GM18861 (cell line): ENCODE results near the gene KIF16B.

Experiments
- ATAC-seq: cut with Tn5 transposase; IDR thresholded peaks from one replicate; pipeline ENCODE4 v1.9.1; 2021; ENCODE audit not compliant: unreplicated experiment

Gene KIF16B

DNA sequence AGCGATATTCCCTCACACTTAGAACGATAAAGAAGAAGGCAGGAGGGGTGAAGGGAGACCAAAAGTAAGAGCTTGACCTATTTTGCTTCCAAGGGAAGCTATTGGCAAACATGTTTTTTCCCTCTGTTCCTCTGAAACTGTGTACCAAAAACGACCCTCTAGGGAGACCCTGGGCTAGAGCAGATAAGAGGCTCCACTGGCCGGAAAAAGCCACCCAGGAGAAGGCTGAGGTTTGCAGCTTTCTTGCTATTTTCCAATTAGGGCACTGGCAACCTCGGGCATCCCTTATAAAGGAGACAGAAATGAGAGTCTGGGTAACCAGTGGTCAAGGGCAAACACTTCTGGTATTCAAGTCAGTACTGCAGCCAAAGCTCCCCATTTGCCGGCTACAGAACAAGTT is 168.0 kb downstream of the KIF16B start:
- no peak for ATAC-seq

DNA sequence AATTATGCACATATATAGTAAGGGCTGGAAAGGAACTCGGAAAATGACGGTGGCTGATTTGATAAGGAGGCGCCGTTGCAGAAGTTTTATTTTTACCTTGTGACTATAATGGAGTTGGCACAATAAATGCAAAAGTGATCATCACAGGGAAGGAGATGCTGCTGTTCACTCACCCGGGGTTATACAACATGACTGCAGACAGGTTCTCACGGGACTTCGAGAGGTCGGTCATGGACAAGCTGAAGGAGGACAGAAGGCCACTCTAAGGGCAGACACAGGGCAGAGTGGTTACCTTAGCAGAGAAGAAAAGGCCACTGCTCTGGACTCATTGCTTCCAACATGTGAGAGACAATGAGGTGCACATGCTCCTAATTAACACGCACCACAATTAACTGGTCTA is 168.6 kb downstream of the KIF16B start:
- ATAC-seq = no peak

DNA sequence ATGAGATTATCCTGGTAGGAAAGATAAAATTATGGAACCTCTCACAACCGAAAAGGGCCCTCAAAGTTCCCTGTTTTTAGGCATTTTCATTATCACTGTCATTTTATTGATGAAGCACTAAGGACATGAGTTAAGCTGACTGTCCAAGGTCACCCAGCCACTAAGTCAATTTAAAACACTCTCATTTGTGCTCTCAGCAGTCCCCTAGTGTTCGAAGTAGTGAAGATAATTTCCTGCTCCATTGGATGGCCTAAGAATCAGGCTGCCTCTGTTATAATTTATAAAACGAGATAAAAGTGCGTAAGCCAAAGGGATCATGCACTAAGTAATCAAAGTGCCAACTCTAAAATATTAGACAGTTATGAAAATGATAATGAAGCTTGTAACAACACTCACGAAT is 169.1 kb downstream of the KIF16B start:
- ATAC-seq = no peak

DNA sequence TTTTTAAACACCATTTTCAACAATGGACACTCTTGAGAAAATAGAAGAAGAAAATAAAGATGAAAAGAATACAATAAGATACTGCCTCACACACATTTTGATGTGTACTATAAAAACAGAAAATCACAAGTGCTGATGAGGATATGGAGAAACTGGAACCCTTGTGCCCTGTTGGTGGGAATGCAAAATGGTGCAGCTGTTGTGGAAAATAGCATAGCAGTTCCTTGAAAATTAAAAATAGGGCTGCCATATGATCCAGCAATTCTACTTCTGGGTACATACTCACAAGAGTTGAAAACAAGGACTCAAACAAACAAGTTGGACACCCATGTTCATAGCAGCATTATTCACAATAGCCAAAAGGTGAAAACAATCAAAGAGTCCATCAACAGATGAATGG is 173.0 kb downstream of the KIF16B start:
- no peak for ATAC-seq

DNA sequence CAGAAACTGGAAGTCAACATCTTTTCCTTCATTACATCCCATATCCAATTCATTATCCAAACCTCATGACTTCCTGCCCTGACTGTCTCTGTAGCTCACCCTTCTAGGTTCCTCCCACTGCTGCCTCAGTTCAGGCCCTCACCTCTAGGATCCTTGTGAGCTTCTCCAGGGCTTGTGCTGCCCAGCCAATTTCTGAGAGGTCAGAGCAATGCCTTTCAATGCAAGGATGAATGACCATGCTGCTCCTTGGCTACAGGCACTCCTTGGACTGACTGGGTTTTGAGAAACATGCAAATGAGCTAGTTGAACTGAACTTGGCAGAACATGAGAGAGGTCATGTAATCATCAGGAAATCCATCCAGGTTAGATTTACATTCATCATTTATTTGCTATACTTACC is 173.4 kb downstream of the KIF16B start:
- ATAC-seq = no peak

DNA sequence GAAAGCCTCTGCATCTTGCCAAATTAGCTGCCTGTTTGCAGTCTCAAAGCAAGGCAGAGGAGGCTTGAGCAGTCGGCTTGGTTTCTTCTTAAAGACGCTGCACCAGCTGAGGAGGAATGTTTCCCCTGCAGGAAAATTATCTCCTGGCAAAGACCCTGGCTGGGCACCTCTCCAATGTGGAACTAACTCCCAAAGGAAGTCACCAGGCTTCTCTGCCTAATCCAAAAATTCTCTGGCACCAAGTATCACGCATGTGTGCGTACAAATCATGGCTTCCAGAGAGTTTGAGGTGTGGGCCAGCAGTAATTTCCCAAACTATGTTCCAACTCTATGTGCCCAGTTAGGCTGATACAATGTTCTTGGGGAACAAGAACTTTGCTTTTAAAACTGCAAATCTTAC is 176.2 kb downstream of the KIF16B start:
- no peak for ATAC-seq

DNA sequence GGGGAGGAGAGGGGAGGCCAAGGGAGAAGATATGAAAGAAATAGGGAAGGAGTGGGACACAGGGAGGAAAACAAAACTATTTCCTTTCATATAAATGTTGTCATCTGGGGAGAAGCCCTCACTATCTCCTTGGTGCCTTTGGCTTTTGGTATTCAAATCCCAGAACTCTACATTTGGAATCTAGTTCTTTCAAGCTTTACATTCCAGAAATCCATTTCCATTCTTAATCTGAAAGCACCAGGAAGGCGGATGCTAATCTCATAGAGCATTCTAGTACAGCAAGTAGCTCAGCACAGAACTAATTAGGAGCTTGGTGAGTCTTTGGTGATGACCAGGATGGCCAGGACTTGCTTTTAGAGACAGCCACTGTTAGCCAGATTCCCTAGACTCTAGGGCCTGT is 177.9 kb downstream of the KIF16B start:
- ATAC-seq = no peak

DNA sequence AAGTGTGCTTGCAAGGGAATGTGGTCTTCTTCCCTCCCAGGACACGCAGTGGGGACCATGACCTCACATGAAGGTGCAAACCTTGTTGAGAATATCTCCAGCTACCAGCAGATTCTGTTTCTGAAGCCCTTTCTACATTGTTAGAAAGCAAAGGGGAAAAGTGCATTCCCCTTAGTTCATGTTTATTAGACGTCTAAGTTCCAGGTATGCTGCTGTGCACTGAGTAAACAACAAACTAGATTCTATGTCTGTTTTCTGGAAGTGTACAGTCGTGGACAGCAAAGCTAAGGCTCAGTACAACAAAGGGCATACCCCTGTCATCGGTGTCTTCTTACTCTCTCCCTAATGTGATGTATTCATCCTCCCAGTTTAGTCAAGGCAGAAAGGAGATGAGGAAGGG is 178.5 kb downstream of the KIF16B start:
- ATAC-seq = no peak

DNA sequence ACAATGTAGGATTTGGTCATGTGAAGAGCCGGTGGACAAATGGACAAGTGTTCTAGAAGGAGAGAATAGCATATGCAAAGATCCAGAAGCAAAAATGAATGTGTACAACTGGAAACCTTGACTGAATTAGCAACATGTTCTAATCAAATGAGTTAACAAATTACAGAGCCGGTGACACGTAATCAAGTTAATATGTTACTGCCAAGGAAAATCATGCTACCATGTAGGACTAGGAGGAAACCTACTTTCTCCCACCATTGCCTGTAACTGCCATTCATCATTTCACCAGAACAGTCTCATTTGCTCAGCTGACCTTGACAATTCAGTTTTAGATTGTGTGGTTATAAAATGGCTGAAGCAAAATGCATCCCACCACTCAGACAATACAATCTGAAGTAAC is 179.4 kb downstream of the KIF16B start:
- ATAC-seq = no peak

DNA sequence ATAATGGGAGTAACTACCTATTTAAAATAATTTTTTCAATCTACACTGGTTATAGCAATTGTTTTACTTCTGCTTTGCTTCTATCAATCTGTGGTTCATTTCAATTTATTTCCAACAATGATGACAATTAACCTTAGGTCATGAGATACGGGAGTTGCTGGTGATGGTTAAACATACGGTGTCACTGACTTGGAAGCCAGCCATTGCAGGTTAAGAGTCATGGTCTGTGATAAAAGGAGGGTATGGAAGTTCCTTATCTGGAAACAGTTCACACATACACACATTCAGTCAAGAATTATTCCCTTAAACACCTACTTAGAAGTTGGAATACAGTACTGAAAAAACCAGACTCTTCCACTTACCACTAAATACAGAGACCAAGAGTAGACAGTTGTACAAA is 180.0 kb downstream of the KIF16B start:
- no peak for ATAC-seq

DNA sequence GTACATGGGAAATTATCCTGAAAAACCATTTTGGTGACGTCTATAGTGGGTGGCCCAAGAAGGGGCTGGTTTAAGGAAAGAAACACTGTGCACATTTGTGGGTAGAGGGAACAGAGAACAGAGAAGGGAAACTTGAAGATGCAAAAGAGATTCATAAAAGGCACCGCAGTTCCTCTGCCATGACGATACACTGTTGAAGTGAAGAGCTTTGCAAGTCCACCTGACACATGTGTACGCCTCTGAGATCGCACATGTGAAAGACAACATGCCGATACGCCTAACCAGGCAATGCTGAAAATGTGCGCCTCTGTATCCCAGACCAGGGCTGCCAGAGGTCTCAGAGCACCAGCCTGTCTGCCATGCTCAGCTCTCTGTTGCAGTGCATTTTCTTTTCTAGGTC is 180.9 kb downstream of the KIF16B start:
- ATAC-seq = peak; percentile 95

DNA sequence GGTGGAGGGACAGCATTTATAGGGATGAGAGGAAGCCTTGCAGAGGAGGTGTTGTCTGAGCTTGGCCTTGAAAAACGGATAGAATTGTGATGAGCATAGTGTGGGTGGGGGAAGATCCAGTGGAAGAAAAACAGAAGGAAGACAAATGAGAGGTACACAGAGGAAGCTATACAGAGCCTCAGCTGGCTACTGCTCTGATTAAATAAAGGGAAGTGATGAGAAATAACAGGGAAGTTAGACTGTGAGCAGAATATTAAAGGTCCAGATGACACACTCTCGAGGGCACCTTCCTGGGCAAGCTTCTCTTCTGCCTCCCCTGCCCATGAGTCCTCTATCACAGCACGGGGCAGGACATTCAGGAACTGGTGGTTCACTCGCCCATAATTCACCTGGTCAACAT is 182.3 kb downstream of the KIF16B start:
- ATAC-seq = no peak

DNA sequence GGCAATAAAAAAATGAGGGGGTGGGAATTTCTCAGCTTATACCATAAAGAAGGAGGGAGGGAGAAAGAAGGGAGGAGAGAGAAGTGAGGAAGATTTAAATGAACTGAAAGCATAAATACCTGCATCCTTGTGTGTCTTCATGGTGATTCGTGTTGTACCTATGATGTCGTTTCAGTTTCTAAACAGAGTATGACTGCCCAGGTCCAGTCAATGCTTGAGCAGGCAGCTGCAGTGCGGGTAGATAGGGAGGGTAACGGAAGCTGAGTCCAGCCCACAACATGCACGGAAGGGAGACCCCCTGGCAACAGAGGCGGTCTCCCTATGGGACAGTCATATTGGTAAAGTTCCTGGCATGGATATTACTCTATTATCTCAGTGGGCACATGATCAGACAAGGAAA is 184.5 kb downstream of the KIF16B start:
- ATAC-seq = no peak

DNA sequence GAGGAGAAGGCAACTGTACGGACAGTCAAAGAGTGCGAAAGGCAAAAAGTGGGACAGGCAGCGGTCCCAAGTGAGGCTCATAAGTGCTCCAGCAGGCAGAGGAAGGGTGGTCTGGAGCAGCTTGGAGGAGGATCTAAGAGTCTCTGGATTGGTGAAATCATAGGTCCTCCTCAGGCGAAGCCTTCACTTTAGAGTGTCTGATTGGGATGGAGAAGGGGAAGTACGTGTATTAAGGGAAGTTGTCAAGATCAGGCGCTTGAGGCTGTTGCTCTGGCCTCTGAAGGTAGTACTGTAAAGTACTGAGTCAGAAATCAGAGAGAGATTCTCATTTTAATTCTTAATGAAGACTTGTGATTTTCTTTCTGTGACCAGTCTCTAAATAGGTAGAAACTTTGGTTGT is 185.6 kb downstream of the KIF16B start:
- no peak for ATAC-seq

DNA sequence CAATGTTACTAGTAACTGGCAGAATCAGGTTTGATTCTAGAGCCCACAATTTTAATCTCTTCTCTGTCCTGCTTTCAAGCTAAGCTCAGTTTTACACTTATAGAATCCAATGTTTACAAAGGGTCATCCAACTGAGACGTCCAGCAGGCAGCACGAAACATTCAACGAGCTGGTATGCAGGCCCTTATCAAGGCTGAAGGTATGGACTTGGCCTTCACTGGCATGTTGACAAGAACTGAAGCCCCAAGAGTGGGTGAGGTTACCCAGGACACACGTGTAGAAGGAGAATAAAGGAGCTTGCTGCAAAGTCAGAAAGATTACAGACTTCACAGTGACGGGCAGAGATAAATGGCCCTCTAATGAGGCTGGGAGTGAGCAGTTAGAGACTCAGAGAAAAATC is 187.4 kb downstream of the KIF16B start:
- no peak for ATAC-seq

DNA sequence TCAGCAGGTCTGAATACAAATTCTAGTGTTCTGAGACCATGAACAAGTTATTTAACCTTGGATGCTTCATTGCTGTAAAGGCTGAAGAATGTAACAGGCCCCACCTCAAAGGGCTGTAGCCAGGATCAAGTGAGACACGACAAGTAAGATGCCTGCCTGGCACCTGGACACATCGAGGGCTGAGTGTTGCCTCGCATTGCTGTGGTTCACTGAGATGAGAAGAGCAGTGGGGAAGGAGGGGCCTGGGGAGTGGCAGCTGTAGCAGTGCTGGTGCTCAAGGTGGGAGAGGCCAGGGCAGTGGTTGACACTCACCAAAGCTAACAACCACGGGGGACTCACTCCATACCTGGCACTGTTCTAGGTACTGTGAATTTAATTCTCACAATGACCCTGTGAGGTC is 187.8 kb downstream of the KIF16B start:
- no peak for ATAC-seq

DNA sequence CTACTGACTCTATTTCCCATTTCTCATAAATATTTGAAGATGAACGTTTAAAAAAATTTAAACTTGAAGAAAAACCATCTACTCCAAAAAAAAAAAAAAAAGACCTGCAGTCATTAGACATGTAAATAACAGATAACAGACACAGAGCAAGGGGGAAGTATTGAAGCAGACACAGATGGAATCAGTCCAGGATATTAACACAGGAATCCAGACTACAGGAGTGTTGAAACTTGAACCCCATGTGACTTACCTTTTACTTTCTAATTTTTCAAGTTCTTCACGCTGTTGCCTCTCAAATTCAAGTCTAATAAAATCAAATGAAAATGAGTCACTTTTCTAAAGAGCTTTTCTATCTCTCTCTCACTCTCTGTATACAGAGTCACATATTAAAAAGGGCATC is 191.8 kb downstream of the KIF16B start:
- ATAC-seq = no peak

DNA sequence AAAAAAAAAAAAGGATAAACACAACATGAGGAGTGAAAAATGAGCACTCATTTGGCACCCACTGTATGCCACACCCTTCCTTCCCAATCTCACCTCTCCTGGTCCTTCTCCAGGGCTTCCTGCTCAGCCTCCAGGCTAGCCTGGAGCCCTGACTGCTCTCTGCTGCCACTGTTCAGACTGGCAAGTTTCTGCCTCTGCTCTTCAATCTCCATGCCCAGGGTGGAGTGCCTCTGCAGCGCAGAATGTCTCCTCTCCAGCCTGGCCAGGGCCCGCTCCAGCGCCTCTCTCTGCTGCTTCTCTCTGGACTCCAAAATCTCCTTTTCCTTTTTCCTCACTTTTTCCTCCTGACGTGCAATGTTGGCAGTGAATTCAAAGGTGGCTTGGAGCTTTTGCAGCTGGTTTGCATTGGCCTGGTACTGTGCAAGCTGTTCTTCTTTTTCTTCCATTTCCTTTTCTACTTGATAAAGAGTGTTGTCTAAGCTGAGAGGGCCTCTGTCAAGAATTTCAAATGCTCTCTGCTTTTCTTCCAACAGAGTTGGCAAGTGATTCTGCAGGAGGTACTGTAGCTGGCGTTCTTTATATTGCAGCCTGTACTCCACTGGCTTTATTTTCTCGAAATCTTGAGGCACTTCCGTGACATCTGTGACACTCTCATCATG is 194.4 kb downstream of the KIF16B start:
- no peak for ATAC-seq

DNA sequence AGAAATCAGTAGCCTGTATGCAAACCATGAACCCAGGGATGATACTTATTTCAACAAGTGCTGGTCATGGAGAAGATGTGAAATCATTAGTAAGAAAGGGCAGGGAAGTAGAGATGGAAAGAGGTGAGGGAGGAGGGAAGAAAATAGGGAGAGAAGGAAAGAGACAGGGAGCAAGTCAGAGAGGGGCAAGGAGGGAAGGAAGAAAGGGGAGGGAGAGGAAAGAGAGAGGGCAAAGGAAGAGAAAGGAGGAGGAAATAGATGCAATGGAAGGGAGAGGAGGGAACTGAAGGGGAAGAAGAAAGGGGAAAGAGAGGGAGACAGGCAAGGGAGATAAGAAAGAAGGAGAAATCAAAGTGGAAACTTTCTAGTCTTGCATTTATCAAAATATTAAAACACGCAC is 195.1 kb downstream of the KIF16B start:
- ATAC-seq = no peak

DNA sequence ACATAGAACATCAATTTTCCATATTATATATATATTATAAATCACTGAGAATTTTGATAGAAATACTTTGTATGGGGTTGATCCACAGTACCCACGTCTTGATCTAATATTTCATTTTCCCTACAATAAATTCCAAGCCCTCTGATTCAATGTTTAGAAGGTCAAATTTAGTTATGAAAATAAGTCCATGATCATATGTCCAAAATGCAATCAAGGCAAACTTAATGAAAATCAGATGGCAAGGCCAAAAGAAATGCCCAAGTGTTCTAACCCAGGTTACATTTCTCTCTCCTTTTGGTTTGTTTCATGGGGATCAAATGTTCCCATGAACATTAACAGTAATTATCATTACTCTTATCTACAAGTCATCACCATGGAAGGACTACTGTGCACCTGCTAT is 203.8 kb downstream of the KIF16B start:
- ATAC-seq = no peak

DNA sequence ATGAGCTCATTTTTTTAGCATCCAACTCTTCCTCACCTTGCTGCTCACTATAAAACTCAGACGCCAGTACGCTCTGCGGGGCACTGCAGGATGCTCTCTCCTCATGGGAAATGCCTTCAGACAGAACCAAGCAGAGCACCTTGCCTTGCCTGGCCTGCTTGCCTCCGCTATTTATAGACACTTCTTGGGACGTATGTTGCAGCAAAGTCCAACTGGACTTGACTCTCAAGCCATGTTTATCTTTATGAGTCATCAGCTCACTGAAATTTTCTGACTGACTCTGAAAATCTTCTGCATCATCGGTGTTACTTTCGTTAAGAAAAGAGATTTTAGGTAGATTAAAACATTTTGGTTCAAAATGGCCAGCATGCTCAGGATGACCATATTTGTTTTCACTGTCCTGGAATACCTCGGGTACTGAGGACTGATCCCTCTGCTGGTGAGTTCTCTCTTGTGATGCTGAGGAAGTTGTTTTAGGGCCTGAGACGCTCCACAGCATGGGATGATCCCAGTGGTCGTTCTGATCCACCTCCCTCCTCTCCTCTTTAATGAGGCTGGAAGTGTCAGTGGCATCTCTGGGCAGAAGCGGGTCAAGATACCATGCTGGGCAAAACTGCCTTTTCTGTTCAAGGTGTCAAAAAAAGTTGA is 204.5 kb downstream of the KIF16B start:
- ATAC-seq = no peak

DNA sequence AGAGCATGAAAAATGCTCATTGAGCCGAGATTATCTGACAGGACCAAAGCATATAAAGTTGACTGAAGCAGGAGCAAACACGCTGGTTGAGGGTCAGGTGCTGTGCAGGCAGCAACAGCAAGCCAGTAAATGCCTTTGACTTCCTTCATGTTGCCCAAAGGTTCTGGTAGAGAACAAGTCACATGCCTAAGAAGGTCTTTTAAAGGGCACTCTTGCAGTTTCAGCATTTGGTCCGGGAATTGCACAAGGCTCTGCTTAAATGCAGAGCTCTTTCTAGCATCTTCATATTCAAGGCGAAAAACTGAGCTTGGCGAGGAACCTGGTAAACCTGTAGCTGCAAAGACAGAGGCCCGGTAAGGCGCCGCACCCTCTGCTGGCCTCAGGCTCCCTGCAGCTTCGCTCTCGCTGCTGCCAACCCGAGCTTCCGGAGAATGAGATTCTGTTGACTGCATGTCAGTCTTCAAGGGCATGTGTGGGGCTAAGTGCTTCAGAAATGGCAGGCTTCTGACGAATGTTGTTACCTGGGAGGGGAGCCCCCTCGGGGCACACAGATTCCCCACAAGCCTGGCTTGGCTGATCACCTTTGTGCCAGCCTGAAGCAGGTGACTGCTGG is 205.2 kb downstream of the KIF16B start:
- ATAC-seq = no peak

DNA sequence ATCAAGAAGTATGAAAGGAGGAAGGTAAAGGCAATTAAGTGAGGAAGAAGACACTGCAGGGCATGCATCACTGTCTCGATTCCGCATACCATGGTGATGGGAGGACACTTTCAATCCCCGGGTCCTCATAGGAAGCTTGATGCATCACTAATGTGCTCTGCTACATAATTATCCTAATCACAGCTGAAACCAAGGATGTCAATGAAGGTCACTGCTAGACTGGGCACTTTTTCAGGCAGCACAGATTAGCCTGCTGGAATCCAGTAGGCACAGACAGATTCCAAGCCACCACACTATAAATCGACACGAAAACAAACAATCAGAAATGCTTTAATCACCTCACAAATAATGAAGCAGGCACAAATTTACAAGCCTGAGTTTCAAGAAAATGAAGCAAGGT is 206.7 kb downstream of the KIF16B start:
- no peak for ATAC-seq
